HuH-7.5 (cell line): ENCODE measurements around the gene COL15A1.

Source experiments
- DNase-seq: peaks from one replicate; pipeline ENCODE4 v3.0.0; 2011; ENCODE audit warnings: low spot score

The COL15A1 gene

DNA sequence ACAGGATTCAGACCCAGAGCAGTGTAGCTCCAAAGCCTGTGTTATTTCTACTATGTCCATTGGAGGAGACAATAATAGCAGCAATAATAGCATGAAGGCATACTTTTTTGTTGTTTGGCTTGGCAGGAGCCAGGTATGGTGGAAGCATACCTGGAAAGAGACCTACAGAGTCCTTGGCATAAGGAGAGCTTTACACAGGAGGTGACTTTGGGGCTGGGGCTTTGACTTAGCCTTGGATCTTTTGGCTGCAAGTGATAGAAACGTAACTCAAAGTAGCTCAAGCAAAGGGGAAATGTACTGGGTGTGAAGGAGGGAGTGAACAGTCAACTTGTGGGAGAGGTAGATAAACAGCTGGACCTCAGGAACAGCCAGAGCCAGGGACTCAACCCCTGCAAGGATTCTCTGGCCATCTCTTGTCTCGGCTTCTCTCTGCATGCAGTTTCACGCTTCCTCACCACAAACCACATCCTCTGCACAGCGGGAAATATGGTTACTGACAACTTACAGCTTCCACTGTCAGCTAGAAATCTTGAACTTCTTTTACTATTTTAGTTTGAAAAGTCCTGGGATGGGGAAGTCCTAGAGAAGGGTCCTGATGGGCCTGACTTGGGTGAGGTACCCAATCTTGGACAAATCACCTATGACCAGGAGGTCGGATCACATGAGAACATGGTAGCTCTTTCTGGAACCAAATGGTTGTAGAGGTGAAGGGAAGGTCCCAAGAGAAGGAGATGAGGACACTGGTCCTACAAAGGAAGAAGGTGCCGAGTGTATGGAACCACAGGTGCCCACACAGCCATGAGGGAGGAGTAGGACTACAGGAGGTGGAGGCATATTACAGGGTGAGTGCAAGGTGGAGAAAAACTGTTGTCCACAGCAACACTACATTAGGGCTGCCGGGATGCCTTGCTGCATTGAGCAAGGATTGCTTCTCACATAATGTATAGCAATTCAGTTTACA is 114.2 kb downstream of the COL15A1 start:
- no peak for DNase-seq

GRCh38 chr9:99058964-99059921 is 115.5 kb downstream of the COL15A1 start:
- DNase-seq = no peak

GRCh38 chr9:99060621-99061020 is 116.9 kb downstream of the COL15A1 start:
- DNase-seq = no peak

- DNase-seq = no peak
Measured at GRCh38 chr9:99062549-99062948, 118.8 kb downstream of the COL15A1 start.

- no peak for DNase-seq
Measured at GRCh38 chr9:99063522-99063921, 119.8 kb downstream of the COL15A1 start.

GRCh38 chr9:99066571-99066970 is 122.9 kb downstream of the COL15A1 start:
- no peak for DNase-seq

DNA sequence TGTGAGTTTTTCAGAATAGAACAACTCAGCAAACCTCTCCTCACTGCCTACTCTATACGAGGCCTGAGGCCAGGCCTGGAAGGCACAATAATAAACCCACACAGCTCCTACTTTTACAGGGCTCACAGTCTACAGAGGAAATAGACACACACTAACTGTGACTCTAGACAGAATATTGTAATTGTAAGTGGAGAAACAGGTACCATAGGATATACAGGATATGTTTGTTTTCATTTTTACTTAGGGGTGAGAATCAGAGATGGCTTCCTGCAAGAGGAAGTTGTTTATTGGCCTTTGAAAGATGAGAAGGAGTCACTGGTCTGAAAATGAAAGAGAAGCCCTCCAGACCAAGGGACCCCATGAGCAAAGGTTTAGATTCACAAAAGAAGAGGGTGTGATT is 125.4 kb downstream of the COL15A1 start:
- DNase-seq = no peak

DNA sequence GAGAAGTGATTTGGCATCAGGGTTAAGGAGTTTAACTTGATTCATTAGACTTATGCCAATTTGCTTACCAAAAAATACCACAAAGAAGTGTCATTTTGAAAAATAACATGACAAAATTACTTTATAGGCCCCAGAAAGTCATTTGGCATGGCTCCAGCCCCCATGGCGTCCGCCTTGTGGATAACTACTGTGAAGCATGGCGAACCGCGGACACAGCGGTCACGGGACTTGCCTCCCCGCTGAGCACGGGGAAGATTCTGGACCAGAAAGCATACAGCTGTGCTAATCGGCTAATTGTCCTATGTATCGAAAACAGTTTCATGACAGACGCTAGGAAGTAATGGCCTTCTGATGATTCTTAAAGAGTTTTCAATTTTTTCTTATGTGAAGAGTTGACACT is 125.8 kb downstream of the COL15A1 start:
- DNase-seq = no peak

GRCh38 chr9:99070681-99071080 is 127.0 kb downstream of the COL15A1 start:
- no peak for DNase-seq

DNA sequence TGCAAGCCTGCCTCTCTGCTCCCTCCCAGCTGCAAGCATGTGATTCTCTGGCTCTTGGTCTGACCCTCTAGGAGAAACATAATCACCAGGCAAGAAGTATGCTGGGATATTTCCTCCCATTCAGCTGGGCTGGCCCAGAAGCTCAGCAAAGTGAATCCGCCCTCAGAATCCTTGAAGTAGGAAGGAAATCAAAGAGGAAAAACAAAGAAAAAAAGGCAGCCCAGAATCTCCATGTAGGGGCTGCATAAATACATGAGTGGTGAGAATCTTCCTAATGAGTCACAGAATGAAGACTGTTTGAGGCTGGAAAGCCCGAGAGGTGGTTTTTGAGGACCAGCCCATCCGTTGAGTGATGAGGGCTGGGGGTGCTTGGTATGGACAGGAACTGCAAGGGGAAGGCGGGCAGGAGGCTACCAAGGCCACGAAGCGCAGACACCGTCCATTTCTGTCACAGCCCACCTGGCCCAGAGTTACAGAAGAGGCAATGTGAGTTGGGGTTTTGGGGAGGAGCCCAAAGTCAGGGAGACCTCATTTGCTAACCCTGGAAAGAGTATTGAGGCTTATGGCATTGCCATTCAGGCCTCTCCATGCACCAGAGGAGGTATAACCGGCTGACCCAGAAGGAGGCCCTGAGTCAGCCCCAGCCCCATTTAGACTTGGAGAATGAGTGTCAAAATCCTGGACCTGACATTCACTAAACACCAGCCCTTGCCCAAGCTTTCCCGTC is 127.8 kb downstream of the COL15A1 start:
- no peak for DNase-seq

DNA sequence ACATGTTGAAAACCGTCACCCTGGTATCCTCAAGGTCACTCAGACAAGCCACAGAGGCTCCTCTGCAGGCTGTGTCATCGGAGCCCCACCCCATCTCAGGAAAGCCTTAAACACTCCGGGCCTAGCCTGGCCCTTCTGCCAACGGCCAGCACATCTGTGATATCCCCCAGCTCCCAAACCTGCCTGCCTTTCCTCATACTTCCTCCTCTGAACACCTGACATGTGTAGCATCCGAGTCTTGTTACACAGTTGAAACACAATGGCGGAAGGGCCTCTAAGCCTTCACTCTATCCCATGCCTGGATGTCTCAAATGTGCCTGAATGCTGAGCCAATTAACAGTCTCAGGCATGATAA is 128.3 kb downstream of the COL15A1 start:
- DNase-seq = no peak

- no peak for DNase-seq
Measured at GRCh38 chr9:99073347-99073746, 129.6 kb downstream of the COL15A1 start.

DNA sequence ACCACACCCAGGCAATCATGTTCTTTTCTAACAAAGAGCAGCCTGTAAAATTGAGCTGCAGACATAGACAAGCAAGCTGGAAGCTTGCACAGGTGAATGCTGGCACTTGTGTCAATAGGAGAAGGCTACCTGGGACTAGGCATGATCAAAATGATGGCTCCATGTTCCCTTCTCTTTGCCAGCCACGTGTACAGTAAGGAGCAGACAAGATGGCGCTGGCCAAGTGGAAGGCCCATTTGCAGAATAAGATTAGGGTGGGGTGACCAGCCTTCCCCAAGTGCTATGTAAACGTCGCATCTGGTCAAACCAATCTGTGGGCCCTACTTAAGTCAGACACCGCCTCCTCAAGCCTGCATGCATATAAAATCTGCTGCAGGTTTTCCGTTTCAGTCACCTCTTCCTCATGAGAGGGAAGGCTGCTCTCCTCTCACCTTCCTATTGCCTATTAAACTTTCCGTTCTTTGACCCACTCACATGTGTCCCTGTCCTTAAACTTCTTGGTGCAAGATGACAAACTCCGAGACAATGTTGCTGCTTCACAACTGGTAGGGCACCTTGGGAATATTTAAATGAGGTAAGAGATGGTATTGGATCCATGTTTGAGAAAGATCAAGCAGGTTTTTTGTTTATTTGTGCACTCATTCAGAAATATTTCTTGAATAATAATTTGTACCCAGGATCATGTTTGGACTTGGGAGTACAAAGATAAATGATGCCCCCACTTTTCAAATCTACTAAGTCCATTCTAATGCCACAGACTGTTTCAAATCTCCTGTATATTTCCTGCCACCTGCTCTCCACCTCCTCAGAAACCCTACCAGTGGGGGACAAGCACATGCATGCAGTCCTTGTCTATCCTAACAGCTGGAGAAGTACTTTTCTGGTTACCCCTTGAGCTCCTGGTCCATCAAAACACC is 130.5 kb downstream of the COL15A1 start:
- no peak for DNase-seq

GRCh38 chr9:99074902-99075245 is 131.2 kb downstream of the COL15A1 start:
- no peak for DNase-seq

GRCh38 chr9:99075246-99075912 is 131.7 kb downstream of the COL15A1 start:
- DNase-seq = no peak

GRCh38 chr9:99076030-99076429 is 132.3 kb downstream of the COL15A1 start:
- no peak for DNase-seq

DNA sequence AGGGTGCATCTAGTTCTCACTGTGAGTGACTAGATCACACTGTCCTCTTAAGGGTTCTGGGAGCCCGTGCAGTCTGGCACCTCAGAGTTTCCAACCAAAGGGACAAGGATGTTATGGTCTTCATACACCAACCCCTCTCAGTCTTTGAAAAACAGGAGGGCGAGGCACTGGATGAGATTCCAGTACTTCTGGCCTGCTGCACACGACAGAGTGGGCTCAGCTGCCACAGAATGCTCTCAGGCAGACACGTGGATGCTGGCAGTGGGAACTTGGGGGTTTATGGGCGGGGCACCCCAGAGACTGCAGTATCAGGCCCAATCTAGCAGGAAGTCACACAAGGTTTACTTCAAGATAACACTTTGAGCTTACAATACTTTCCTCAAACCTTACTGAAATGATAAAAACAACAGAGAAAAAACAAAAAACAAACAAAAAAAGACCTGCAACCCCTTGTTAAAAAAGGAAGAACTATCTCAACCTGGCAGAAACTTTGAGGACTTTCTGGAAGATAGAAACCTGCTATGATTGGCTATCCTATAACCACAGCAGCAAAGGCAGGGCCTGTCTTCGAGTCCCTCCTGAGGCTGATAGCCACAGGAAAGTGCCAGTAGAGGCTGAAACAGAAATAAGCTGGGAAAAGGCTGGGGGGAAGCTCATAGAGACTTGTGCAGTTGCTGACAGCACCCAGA is 132.9 kb downstream of the COL15A1 start:
- no peak for DNase-seq

DNA sequence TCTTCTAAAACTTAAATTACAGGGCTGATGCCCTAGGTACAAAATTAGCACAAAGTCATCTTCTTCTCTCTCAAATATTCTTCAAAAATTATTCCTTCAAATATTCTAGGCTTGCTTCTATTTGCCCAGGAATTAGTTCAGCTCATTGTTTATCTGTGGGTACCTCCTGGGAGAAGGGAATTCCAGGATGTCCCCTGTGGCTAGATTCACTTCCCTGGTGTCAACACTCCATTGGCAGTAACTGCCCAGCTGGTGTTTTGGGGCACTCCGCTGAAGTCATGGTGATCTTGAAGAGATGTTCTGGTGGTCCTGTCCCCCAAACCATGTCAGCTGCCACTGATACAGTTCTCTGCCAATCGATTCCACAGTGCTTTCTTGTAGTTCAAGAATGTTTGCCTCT is 135.0 kb downstream of the COL15A1 start:
- no peak for DNase-seq

GRCh38 chr9:99079542-99079941 is 135.8 kb downstream of the COL15A1 start:
- DNase-seq = no peak

DNA sequence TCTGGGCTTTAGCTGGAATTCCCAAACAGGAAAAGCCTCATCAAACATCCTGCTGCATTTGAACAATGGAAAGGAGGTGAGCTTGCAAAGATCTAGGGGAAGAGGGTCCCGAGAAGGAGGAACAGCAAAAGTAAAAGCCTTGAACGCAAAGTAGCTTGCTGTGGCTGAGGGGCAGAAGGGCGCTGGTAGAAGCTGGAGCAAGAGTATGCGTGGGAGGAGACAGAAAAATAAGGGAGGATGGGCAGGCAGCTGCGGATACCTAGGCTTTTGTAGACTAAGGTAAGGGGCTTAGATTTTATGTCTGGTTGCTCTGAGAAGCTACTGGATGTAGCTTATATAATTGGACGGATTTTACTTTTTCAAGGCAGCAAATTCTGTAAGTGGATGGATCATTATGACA is 139.3 kb downstream of the COL15A1 start:
- DNase-seq = no peak
